CD4-positive, alpha-beta T cell treated with Interleukin-12 subunit alpha and Interleukin-12 subunit beta, for 1 hour (primary cell): ENCODE measurements around the gene C1QC.

Experiments used
- DNase-seq: peaks from one replicate; pipeline ENCODE4 v3.0.0-alpha.2; 2020

The C1QC gene

DNA sequence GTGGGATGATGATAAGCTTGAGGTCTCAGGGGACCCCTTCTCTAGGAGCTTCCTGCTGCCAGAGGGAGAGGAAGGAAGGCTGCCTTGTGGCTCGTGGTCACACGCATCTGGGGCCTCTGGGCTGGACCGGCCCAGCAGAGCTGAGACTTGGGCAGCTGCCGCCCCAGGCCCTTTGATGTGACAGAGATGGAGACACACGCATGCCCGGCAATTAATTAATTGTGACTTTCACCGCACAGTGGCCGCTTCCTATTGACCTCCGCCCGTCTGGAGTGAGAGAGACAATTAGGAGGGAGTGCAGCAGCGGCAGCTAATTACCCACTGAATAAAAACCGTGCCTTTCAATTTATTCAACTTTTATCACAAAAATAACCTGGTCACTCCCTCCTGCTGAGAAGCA, 23.6 kb upstream of the C1QC start:
- no peak for DNase-seq

DNA sequence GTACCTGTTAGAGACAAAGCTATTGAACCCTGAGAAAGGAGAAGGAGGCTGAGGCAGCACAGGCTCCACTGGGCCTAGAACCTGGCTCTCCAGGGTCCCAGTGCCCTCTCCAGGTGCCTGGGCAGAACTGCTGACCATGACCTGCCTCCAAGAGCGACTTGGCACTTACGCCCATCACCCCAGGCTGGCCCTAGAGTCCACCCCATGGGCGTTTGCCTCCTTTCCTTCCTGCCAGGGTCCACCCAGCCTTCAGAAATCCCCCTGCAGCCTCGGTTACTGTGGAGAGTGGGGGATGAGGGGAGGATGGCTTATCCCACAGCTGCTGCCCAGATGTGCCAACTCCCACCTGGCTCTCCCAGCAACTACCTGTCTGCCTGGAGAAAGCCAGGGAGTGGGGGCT, 21.7 kb upstream of the C1QC start:
- DNase-seq, result no peak

DNA sequence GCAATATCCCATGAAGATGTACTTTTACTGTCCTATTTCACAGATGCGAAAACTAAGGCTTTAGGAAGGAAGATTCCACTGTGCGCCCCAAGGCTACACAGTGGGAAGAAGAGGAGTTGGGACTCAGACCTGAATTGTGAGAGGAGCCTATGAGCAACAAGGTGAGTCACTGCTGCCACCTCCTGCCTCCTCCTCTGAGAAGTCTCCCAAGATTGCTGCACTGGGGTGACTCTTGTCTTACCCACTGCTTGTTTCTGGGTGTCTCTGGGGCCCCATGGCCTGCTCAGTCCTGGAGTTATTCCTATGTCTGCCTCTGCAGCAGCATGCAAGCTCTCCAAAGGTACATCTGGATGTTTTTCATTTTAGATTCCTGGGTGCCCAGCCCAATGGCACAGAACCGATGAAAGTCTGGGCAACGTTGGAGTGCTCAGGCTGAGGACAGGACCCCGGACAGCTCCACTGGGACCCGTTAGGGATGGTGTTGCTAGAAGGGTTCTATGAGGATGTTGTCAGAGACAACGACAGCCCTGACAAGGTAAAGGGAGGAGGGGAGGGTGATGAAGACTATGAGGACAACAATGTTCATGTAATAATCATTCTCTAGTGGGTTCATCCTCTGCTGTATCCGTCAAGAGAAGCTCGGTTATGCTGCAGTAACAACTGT, 18.0 kb upstream of the C1QC start:
- DNase-seq, result no peak

DNA sequence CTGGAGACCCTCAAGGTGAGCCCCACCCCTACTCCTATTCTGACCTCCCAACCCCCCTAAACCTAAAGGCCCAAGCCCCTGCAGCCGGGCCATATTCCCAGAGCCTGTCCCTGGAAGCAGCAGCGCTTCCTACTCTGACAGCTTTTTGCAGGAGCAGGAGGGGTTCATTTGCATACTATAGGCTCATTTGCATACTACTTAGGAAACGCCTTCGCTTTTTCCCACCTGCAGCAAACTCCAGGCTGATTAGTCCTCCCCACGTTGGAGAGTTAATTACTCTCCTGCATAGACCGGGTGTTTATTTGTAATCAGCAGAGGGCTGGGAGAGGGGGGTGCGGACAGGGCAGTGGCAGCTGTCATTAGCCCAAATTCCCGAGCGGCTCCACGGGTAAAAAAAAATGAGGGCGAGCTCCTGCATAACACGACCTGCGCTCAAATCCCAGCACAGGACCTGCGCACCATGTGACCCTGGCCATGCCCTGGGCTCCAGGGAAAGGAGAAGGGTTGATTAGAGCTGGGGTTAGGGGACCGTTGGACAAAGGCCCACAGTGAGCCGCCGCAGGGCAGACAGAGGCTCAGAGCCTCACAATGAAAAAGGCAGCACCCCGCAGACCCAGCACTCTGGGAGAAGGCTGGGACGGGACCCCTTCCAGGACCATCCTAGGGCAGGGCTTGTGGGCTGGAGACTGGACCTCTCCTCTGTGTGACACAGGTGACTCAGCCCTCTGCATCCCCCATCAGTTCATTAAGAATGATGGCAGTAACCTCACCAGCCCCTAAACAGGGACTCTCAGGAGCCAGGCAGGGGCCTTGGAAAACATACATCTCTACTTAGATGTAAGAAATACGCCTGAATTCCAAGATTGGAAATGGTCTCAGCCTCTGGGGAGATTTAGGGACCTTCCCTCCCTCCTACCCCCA, 16.9 kb upstream of the C1QC start:
- no peak for DNase-seq

DNA sequence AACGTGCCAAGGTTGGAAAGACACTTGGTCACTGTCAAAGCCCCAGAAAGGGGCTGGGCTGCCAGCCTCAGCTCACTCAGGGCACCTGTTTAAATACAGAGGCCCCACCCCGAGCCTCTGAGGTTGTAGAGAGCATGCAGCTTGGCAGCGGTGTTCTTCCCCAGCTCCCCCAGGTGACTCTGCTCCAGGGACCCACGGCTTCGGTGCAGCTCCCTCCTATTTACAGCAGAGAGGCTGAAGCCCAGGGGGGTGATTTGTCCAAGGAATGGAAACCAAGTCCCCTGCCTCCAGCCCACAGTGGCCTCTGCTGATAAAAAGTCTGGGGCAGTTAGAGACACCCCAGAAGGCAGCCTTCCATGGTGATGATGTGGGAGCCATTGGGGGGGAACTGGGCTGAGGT, 16.1 kb upstream of the C1QC start:
- no peak for DNase-seq

DNA sequence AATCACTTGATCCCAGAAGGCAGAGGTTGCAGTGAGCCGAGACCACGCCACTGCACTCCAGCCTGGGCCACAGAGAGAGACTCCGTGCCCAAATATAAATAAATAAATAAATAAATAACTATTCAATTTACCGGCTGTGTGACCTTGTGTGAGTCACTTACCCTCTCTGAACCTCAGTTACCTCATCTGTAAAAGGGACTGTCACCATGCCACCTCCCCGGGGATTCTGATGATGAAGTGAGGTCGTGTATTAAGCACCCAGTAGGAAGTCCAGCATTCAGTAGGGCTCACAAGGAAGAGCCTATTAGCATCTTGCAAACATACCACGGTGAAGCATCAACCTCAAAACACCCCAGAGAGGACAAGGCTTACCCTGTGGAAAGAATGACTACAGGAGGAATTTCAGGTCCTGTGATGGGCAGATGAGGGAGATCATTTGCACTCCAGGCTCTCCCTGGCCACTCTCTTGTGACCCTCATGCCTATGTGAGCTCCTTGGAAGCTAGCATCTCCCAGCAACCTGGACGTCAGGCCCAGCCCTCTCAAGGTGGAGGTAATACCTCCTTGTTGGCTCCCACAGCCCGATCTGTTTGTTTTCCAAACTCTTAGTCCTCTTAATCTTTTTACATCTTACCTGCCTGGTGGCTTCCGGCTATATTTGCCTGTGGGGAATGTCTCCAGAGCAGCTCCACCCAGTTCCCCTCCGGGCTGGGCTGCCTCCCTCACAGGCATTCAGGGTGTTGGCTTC, 14.6 kb upstream of the C1QC start:
- DNase-seq, result no peak

DNA sequence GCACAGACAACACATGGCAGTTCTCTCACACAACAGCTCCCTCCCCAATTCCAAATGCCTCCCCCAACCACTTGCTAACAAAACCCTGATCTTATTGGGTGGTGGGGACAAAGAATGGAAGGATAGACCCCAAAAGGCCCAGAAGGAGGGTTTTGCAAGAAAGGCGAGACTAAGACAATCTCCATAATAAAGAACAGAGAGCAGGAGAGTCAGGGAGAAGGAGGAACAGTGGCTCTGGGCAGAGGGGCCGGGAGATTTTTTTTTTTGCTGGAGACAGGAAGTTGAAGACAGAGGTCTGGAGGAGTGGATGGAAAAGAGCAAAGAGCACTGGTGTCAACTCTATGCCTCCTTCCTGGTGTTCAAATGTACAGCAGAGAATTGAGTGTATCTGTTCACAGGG, 13.5 kb upstream of the C1QC start:
- DNase-seq, result no peak

DNA sequence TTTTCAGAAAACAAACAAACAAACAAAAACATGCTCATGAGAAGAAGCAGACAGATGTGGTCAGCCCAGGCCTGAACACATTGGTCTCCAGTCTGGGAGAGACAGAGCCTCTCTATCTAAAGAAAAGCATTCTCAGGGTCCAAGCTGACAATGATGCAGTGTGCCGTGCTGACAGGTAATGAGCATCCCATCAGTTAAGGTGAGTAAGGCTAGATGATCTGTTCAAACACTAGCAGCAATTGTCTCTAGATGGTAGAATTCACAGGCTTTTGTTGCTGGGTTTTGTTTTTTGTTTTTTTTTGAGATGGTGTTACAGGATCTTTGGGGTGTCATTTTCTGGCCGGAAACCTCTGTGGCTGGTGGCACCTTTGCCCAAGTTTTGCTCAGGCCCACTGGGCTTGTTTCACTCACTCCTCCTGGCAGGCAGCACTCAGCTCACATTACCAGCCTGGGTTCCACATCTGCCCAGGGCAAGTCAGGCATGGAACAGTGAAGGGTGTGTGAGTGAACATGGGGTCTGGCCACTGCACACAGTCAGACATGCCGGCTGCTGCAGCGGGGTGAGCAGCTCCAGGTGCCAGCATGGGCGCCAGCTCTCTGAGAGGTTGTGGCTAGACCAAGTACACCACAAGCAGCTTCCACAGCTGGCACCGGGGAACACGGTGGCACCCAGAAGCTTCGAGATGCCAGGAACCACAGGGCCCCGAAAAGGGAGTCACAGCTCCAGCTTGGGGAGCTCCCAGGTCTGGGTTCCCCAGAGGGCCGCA, 9.6 kb upstream of the C1QC start:
- peak; percentile 3 for DNase-seq

DNA sequence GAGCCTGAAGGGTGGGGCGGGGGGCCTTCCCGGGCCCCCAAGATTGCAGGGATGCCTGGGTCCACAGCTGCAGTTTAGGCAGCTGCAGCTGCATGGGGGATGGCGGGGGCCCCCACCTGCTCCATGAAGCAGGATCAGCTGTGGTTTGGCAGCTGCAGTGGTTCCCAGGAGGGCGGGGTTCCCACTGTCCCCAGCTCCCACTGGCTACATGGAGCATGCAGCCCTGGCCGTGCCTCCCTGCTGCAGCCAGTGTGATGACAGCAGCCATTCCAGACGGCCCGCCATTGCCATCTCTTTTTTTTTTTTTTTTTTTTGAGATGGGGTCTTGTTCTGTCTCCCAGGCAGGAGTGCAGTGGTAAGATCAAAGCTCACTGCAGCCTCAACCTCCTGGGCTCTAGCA, 8.0 kb upstream of the C1QC start:
- no peak for DNase-seq

DNA sequence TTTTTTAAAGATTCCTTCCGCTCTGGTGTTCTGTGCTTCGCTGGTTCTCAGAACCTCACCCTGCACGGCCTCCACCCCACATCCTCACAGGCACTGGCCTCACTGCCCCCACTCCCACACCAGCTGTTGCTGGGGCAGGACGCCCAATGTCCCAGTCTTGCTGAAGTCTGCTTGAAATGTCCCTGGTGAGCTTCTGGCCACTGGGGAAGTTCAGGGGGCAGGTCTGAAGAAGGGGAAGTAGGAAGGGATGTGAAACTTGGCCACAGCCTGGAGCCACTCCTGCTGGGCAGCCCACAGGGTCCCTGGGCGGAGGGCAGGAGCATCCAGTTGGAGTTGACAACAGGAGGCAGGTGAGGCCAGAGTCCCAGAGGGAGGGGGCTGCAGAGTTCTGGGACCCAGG, 7.1 kb upstream of the C1QC start, which contains the start of gene C1QA:
Gene C1QA, plus strand, starts transcription at position 276 of the 400 bp plus-strand sequence. CDS start 989 bp downstream, outside the sequence.
- DNase-seq, result no peak

DNA sequence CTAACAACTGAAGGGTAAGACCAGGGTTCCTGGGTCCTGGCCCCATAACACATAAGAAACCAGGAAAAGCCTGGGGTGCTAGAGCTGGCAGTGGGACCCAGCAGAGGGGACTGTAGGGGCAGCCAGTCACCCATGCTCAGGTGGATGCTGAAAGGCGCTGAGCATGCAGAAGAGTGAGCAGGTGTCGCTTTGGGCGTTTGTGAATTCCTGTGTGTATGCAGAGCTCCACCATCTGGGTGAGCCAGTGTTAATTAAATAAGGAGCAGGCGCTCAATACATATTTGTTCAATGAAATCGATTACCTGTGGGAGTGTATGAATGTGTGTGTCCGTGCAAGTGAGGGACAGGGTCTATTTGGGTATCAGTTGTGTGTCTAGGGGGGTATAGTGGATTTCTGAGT, 6.5 kb upstream of the C1QC start:
- DNase-seq, result no peak

DNA sequence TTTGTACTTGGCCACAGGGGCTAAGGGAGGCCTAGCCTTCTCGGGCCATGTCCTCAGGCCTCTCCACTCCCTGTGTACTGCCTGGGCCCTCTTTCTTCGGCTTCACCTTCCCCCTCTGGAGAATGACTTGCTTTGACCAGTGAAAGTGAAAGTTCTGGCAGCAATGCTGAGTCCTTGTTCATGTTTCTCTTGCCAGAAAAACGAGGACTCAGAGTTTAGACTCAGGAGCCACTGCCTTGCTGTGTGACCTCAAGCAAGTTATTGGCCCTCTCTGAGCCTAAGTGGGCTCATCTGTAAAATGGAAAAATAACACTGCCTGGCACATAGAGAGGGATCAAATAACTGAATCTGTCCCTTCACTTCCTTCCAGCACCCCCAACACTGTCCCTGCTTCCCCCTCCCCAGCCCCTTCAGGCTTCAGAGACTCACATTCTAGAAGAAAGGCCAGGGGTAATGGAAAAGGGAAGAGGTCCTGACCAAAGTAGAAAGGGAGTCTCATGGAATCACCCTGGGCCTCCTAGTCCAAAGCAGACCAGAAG, 5.5 kb upstream of the C1QC start:
- DNase-seq, result no peak

DNA sequence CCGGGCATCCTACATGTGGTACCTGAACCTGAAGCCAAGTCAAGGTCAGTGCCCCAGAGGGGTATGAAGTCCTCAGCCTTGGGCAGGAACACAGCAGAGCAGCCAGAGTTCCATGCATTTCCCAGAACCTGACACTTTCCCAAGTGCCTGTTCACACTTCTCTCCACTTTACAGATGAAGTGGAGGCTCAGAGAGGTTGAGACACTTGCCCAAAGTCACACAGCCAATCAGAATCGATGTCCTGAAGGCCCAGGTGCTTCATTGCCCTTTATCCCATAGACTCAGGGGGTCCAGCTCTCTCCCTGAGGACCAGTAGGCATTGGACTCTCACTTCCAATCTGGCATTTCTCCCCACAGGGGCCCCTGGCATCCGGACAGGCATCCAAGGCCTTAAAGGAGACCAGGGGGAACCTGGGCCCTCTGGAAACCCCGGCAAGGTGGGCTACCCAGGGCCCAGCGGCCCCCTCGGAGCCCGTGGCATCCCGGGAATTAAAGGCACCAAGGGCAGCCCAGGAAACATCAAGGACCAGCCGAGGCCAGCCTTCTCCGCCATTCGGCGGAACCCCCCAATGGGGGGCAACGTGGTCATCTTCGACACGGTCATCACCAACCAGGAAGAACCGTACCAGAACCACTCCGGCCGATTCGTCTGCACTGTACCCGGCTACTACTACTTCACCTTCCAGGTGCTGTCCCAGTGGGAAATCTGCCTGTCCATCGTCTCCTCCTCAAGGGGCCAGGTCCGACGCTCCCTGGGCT, 4.8 kb upstream of the C1QC start:
- no peak for DNase-seq

DNA sequence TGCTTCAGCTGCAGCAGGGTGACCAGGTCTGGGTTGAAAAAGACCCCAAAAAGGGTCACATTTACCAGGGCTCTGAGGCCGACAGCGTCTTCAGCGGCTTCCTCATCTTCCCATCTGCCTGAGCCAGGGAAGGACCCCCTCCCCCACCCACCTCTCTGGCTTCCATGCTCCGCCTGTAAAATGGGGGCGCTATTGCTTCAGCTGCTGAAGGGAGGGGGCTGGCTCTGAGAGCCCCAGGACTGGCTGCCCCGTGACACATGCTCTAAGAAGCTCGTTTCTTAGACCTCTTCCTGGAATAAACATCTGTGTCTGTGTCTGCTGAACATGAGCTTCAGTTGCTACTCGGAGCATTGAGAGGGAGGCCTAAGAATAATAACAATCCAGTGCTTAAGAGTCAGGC, 4.1 kb upstream of the C1QC start:
- DNase-seq, result no peak

DNA sequence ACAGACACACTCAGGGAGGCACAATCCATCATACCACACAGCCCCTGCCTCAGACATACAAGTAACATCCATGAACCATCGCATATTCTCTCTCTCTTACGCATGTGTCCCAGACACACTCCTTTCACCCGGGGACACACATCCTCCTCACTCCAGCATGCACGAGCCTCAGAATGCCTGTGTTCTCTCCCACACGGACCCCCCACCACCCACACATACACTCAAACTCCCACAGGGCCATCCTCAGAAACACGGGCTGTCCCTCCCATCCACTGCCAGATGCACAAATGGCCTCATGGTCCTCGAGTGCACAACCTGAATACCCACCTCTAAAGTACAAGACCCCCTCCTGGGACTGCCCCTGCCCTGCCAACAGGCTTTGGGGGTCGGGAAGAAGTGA, 2.2 kb upstream of the C1QC start:
- no peak for DNase-seq

DNA sequence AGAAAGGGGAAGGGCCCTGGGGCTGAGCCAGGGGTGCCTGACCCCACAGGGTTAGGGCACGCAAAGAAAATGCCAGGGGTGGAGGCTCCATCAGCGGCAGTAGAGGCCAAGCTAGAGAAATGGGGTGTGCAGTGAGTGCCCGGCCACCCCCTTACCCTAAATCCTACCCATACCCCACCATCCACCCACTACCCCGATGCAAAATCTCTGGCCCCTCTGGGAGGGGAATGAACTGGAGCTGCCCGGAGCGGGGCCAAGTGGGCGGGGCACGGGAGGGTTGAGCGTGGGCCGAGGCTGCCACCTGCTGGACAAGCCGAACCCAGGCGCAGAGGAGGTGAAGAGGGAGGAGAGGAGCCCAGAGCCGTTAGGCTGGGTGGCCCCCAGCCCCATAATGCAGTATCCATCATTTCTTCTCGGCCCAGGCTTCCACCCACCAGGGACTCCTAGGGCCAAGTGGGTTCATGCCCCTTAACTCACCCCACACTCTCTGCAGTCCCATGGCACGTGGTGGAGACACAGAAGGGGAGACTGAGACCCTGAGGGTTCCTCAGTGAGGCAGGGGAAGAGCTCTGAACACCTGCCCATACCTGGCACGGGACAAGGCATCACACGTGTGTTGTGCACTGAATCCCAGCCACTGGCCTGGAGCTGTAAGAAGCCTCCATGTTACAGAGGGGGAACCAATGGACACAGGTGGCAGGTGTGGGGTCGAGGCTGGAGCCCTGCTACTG, 1.4 kb upstream of the C1QC start:
- DNase-seq, result peak; percentile 61

DNA sequence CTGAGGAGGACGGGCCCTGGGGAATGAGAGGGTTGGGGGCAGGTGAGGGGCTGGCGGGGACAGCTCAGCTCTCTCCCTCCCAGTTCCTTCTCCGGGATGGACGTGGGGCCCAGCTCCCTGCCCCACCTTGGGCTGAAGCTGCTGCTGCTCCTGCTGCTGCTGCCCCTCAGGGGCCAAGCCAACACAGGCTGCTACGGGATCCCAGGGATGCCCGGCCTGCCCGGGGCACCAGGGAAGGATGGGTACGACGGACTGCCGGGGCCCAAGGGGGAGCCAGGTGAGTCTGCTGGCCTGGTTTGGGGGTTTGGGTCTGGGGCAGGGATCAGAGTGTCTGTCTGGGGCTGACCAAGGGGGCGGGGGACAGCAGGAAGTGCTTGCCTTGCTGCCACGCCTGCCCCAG, 495 bp downstream of the C1QC start:
- no peak for DNase-seq

DNA sequence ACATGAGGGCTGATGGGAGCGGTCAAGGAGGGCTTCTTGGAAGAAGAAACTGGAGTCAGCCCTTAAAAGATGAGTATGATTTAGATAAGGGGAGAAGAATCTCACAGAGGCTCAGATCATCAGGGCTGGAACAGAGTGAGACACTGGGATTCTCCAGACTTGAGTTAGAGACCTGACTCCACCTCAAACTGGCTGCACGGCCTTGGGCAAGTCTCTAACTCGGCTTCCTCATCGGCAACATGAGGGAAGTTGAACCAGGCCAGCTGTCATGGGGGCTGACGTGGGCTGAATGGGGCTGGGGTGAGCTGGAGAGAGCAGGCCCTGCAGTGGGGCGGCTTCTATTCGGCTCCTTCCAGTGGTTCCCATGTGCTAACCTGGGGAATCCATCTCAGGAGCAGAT, 2.5 kb downstream of the C1QC start:
- no peak for DNase-seq

DNA sequence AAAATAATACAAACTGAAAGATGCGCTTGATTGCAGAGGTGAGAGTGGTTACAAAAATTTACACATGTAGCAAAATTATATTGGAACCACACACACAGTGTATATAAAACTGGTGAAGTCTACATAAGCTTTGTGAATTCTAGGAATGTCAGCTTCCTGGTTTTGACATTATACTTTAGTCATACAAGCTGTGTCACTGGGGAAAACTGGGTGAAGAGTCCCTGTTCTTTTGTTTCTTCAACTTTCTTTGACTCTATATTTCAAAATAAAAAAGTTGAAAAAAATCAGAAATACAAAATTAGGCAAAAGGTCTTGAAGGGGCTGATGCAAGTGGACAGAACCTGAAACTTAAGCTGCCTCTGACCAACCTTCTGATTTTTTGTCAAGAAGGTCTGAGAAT, 3.0 kb downstream of the C1QC start:
- DNase-seq, result no peak

DNA sequence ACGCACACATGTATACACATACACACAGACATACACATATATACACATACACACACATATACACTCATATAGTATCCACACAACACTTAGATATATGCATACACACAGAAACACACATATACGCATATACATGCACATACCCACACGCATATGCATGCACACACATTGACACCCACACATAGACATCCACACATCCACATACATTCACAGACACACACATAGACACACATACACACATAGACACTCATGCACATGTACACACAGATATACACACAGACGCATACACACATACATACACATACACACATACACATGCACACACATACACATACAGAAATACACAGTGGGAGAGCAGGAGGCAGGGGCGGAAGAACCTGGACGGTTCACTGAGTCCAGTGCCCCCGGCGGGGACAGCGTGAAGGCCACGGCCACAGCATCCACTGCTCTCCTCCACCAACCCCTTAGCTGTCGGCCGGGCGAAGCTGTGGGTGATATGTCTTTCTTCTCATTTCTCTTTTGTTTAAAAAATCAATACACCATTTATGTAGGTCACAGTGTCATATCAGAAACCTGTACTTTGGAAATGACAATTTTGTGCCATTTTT, 6.8 kb downstream of the C1QC start:
- no peak for DNase-seq
